ENCODE measurements around the gene TMOD2.
A peak's percentile ranks its signal among the peaks of the same experiment; 100 is the strongest.

Gene TMOD2

GRCh38 chr15:51796847-51797401 is 45.5 kb downstream of the TMOD2 start:
- DNase-seq, result no peak
- in situ Hi-C loops (cut with HindIII; ENCODE audit: low pct_ligation_motif_present, low pct_unique_long_range_greater_than_20kb, low sequenced_read_pairs), result no loop called here

- in situ Hi-C loops (cut with HindIII; ENCODE audit: low pct_ligation_motif_present, low pct_unique_long_range_greater_than_20kb, low sequenced_read_pairs), result no loop called here
- no peak for DNase-seq
Measured at GRCh38 chr15:51798281-51798680, 46.9 kb downstream of the TMOD2 start.

GRCh38 chr15:51799282-51800252 is 48.2 kb downstream of the TMOD2 start:
- in situ Hi-C loops (cut with HindIII; ENCODE audit: low pct_ligation_motif_present, low pct_unique_long_range_greater_than_20kb, low sequenced_read_pairs), result no loop called here
- DNase-seq, result no peak

- in situ Hi-C loops (cut with HindIII; ENCODE audit: low pct_ligation_motif_present, low pct_unique_long_range_greater_than_20kb, low sequenced_read_pairs), result no loop called here
- DNase-seq, result peak; percentile 25
Measured at GRCh38 chr15:51801391-51801835, 50.0 kb downstream of the TMOD2 start.

GRCh38 chr15:51802593-51802992 is 51.2 kb downstream of the TMOD2 start:
- in situ Hi-C loops (cut with HindIII; ENCODE audit: low pct_ligation_motif_present, low pct_unique_long_range_greater_than_20kb, low sequenced_read_pairs), result no loop called here
- DNase-seq, result no peak

- no peak for DNase-seq
- in situ Hi-C loops (cut with HindIII; ENCODE audit: low pct_ligation_motif_present, low pct_unique_long_range_greater_than_20kb, low sequenced_read_pairs), result no loop called here
Measured at GRCh38 chr15:51803965-51804364, 52.6 kb downstream of the TMOD2 start.

GRCh38 chr15:51806123-51806522 is 54.7 kb downstream of the TMOD2 start:
- no peak for DNase-seq

GRCh38 chr15:51809457-51809856 is 58.1 kb downstream of the TMOD2 start:
- no peak for DNase-seq
- in situ Hi-C loops (cut with HindIII; ENCODE audit: low pct_ligation_motif_present, low pct_unique_long_range_greater_than_20kb, low sequenced_read_pairs), result no loop called here

More at GRCh38 chr15:51806123-51806522, 54.7 kb downstream of the TMOD2 start:
- in situ Hi-C loops (cut with HindIII; ENCODE audit: low pct_ligation_motif_present, low pct_unique_long_range_greater_than_20kb, low sequenced_read_pairs), result no loop called here

GRCh38 chr15:51812598-51812997 is 61.2 kb downstream of the TMOD2 start:
- in situ Hi-C loops (cut with HindIII; ENCODE audit: low pct_ligation_motif_present, low pct_unique_long_range_greater_than_20kb, low sequenced_read_pairs), result no loop called here

GRCh38 chr15:51814606-51815005 is 63.2 kb downstream of the TMOD2 start:
- DNase-seq, result no peak
- in situ Hi-C loops (cut with HindIII; ENCODE audit: low pct_ligation_motif_present, low pct_unique_long_range_greater_than_20kb, low sequenced_read_pairs), result no loop called here

More at GRCh38 chr15:51812598-51812997, 61.2 kb downstream of the TMOD2 start:
- DNase-seq, result no peak

- in situ Hi-C loops (cut with HindIII; ENCODE audit: low pct_ligation_motif_present, low pct_unique_long_range_greater_than_20kb, low sequenced_read_pairs), result no loop called here
- no peak for DNase-seq
Measured at GRCh38 chr15:51816611-51817010, 65.2 kb downstream of the TMOD2 start.

- DNase-seq, result no peak
- in situ Hi-C loops (cut with HindIII; ENCODE audit: low pct_ligation_motif_present, low pct_unique_long_range_greater_than_20kb, low sequenced_read_pairs), result no loop called here
Measured at GRCh38 chr15:51818150-51818549, 66.8 kb downstream of the TMOD2 start.

- in situ Hi-C loops (cut with HindIII; ENCODE audit: low pct_ligation_motif_present, low pct_unique_long_range_greater_than_20kb, low sequenced_read_pairs), result no loop called here
- no peak for DNase-seq
Measured at GRCh38 chr15:51825698-51826097, 74.3 kb downstream of the TMOD2 start.

- in situ Hi-C loops (cut with HindIII; ENCODE audit: low pct_ligation_motif_present, low pct_unique_long_range_greater_than_20kb, low sequenced_read_pairs), result no loop called here
- no peak for DNase-seq
Measured at GRCh38 chr15:51828621-51829375, 77.4 kb downstream of the TMOD2 start.

GRCh38 chr15:51829376-51830275 is 78.2 kb downstream of the TMOD2 start, which contains the start of gene TMOD3:
TMOD3 (plus strand) TSS chr15:51829653; CDS start chr15:51862885, 33,232 bp downstream.
- DNase-seq, result peak; percentile 91
- in situ Hi-C loops (cut with HindIII; ENCODE audit: low pct_ligation_motif_present, low pct_unique_long_range_greater_than_20kb, low sequenced_read_pairs), result no loop called here

GRCh38 chr15:51830276-51830806 is 78.9 kb downstream of the TMOD2 start:
- in situ Hi-C loops (cut with HindIII; ENCODE audit: low pct_ligation_motif_present, low pct_unique_long_range_greater_than_20kb, low sequenced_read_pairs), result no loop called here
- DNase-seq, result peak; percentile 28

- no peak for DNase-seq
Measured at GRCh38 chr15:51833772-51834171, 82.4 kb downstream of the TMOD2 start.

GRCh38 chr15:51837792-51838251 is 86.4 kb downstream of the TMOD2 start:
- in situ Hi-C loops (cut with HindIII; ENCODE audit: low pct_ligation_motif_present, low pct_unique_long_range_greater_than_20kb, low sequenced_read_pairs), result no loop called here
- DNase-seq, result peak; percentile 15

More at GRCh38 chr15:51833772-51834171, 82.4 kb downstream of the TMOD2 start:
- in situ Hi-C loops (cut with HindIII; ENCODE audit: low pct_ligation_motif_present, low pct_unique_long_range_greater_than_20kb, low sequenced_read_pairs), result no loop called here

Measured in ACHN (cell line).